Activated B cell treated with CpG ODN at 0.5 μM for 24 hours (primary cell): ENCODE measurements around the gene MIB1. TPM values are rescaled to one million over a fixed set of nuclear protein-coding genes. Genes with fewer than 3 reads are reported as not detected.
"Not testable (repeated sequence)": the region's sequence is repeated elsewhere in the genome, so short reads cannot be mapped to it uniquely, and the experiment has no call there.

Experiments used
- ATAC-seq: fragments of 200-7000 bp; cut with Tn5 transposase; one replicate; pipeline ENCODE4 v1.10.0; 2021; ENCODE audit warnings: low read depth, mild to moderate bottlenecking, moderate library complexity
- CTCF ChIA-PET: fragments of 350-600 bp; sonication (Branson Sonifier 250); formaldehyde crosslinking; loops from one replicate; lab custom pipeline; 2021; ENCODE audit warnings: antibody characterized with exemption; lab: Charles Lee
- POLR2A ChIA-PET: fragments of 350-600 bp; sonication (Branson Sonifier 250); formaldehyde crosslinking; loops from one replicate; lab custom pipeline; 2021; ENCODE audit warnings: antibody characterized with exemption; lab: Charles Lee
- DNase-seq: peaks from one replicate; pipeline ENCODE4 v3.0.0; 2022
- H3K27ac Mint-ChIP-seq: one replicate; pipeline ENCODE4 v1.8.0; 2020; ENCODE audit warnings: mixed read lengths
- H3K27me3 Mint-ChIP-seq: one replicate; pipeline ENCODE4 v1.8.0; 2021; ENCODE audit warnings: mixed read lengths
- H3K36me3 Mint-ChIP-seq: one replicate; pipeline ENCODE4 v1.8.0; 2021; ENCODE audit warnings: low read depth, mixed read lengths
- H3K4me1 Mint-ChIP-seq: one replicate; pipeline ENCODE4 v1.8.0; 2021; ENCODE audit warnings: mixed read lengths
- H3K4me3 Mint-ChIP-seq: one replicate; pipeline ENCODE4 v1.8.0; 2020; ENCODE audit warnings: mild to moderate bottlenecking, mixed read lengths
- H3K9me3 Mint-ChIP-seq: one replicate; pipeline ENCODE4 v1.8.0; 2020; ENCODE audit warnings: mixed read lengths
- intact Hi-C: fragments of 100-400 bp; cut with micrococcal nuclease; formaldehyde crosslinking; loops from one replicate; pipeline ENCODE4 v1.15.1; 2024
- total RNA-seq: library from RNA; stranded (reverse); gene quantifications from 2 replicates; pipeline ENCODE4 v1.2.3, GENCODE V29; 2022
- TF ChIP-seq, protein P1 (sequence below): fragments of 200-600 bp; IDR thresholded peaks from one replicate; pipeline ENCODE4 v1.8.0; 2022; ENCODE audit warnings: antibody characterized with exemption, mild to moderate bottlenecking

Gene MIB1
- total RNA-seq, 1 donor from 2014 or later, result 22.6 TPM

DNA sequence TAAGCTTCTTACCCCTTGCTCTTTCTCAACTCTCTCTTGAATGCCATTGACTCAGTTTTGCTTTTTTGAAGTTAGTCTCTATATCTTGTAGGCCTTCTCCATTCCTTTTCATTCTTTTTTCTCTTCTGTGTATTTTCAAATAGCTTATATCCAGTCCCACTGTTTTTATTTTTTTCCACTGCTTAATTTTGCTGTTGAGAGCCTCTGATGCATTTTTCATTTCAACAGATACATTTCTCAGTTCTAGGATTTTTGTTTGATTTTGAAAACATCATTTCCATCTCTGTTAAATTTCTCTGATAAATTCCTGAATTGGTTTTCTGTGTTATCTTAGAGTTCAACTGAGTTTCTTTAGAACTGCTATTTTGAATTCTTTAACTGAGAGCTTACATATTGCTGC is 45.9 kb downstream of the MIB1 start:
- Mint-ChIP-seq H3K4me3 (no peak overlapping the region), H3K9me3 (peaks cover 33% of the 10 kb centered on the region), H3K4me1 (no peaks in the 10 kb centered on the region), H3K27me3 (no peaks in the 10 kb centered on the region), H3K36me3 (peaks cover 73% of the 10 kb centered on the region), H3K27ac (no peak overlapping the region)
- POLR2A ChIA-PET, result no interaction called here
- DNase-seq, result no peak
- TF ChIP-seq, protein P1, sequence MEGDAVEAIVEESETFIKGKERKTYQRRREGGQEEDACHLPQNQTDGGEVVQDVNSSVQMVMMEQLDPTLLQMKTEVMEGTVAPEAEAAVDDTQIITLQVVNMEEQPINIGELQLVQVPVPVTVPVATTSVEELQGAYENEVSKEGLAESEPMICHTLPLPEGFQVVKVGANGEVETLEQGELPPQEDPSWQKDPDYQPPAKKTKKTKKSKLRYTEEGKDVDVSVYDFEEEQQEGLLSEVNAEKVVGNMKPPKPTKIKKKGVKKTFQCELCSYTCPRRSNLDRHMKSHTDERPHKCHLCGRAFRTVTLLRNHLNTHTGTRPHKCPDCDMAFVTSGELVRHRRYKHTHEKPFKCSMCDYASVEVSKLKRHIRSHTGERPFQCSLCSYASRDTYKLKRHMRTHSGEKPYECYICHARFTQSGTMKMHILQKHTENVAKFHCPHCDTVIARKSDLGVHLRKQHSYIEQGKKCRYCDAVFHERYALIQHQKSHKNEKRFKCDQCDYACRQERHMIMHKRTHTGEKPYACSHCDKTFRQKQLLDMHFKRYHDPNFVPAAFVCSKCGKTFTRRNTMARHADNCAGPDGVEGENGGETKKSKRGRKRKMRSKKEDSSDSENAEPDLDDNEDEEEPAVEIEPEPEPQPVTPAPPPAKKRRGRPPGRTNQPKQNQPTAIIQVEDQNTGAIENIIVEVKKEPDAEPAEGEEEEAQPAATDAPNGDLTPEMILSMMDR, result no peak
- no peak for ATAC-seq
- CTCF ChIA-PET, result no interaction called here
- intact Hi-C loops, result loop anchor here (10.0 kb wide), 1 partner anchor 82 kb away; the partner anchor contains the start of gene ABHD3

DNA sequence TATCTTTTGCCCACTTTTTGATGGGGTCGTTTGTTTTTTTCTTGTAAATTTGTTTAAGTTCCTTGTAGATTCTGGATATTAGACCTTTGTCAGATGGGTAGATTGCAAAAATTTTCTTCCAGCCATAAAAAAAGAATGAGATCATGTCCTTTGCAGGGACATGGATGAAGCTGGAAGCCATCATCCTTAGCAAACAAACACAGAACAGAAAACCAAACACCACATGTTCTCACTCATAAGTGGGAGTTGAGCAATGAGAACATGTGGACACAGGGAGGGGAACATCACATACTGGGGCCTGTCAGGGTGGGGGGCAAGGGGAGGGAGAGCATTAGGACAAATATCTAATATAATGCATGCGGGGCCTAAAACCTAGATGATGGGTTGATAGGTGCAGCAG is 55.5 kb downstream of the MIB1 start:
- CTCF ChIA-PET, intact Hi-C loops, DNase-seq, H3K9me3 Mint-ChIP-seq, H3K27me3 Mint-ChIP-seq, H3K4me1 Mint-ChIP-seq, POLR2A ChIA-PET, H3K27ac Mint-ChIP-seq, H3K4me3 Mint-ChIP-seq, ATAC-seq: not testable (repeated sequence)
- H3K36me3 Mint-ChIP-seq, result peaks cover 25% of the 10 kb centered on the region

DNA sequence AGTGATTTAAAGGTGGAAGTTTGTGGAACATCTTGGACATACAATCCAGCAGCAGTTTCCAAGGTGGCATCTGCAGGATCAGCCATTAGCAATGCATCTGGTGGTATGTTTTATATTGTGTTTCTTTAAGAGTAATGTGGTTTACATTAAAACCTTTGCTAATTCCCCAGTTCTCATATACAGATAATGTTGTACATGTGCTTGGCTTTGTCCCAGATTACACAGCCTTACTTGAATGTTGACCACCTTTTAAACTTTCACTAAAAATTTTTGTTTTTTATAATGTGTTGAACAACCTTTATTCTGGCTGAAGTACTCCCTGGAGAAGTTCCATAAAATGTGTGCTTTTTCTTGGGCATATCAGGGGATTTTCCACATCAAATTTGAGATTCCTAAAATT is 57.5 kb downstream of the MIB1 start:
- no peaks in the 10 kb centered on the region for H3K4me1 Mint-ChIP-seq
- no peaks in the 10 kb centered on the region for H3K27me3 Mint-ChIP-seq
- H3K9me3 Mint-ChIP-seq, result no peaks in the 10 kb centered on the region
- H3K4me3 Mint-ChIP-seq, result no peak overlapping the region
- peaks cover 37% of the 10 kb centered on the region for H3K36me3 Mint-ChIP-seq
- ATAC-seq (no peak), DNase-seq (no peak)
- ChIA-PET CTCF (no interaction called here), POLR2A (no interaction called here)
- intact Hi-C loops, result no loop called here
- TF ChIP-seq, protein P1, result no peak
- no peak overlapping the region for H3K27ac Mint-ChIP-seq

DNA sequence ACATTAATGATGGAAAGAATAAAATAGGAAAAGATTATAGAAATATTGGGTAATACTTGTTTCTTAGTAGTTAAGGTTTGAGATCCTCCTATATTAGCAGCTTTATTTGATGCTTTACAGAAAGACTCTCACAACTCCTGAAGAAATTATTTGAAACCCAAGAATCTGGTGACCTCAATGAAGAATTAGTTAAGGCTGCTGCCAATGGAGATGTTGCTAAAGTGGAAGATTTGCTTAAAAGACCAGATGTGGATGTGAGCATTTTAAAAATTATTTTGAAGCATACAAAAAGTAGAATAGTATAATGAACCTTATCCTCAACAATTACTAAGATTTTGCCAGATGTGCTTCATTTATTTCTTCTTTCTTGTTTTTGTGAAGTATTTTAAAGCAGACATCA is 59.1 kb downstream of the MIB1 start:
- Mint-ChIP-seq H3K9me3 (no peaks in the 10 kb centered on the region), H3K4me3 (no peak overlapping the region), H3K27me3 (no peaks in the 10 kb centered on the region), H3K27ac (no peak overlapping the region), H3K36me3 (peaks cover 50% of the 10 kb centered on the region), H3K4me1 (no peaks in the 10 kb centered on the region)
- ChIA-PET POLR2A (no interaction called here), CTCF (no interaction called here)
- DNase-seq, result no peak
- intact Hi-C loops, result no loop called here
- TF ChIP-seq, protein P1, result no peak
- no peak for ATAC-seq

DNA sequence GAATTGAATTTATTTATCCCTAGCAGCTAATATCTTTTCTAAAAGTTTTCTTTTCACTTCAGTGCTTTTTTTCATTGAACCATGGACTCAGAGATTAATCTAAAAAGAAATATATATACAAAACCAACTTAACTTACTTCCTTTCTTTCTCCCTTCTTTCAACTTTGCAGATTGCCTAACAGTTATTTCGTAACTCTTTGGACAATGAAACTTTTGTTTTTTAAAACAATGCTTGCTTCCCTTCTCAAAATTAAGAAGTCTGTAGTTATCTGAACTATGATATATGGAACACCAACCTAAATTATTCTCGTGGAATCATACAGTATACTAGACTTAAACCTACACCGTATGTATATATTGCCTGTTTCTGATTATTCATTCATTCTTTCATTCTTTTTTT is 62.9 kb downstream of the MIB1 start:
- Mint-ChIP-seq H3K4me3 (no peak overlapping the region), H3K36me3 (peaks cover 51% of the 10 kb centered on the region), H3K4me1 (no peaks in the 10 kb centered on the region), H3K27me3 (no peaks in the 10 kb centered on the region), H3K27ac (no peak overlapping the region), H3K9me3 (no peaks in the 10 kb centered on the region)
- TF ChIP-seq, protein P1, result no peak
- POLR2A ChIA-PET, result no interaction called here
- CTCF ChIA-PET, result no interaction called here
- intact Hi-C loops, result no loop called here
- ATAC-seq (no peak), DNase-seq (no peak)
